NCI-H82 treated with DMSO at 0.1 percent for 48 hours (cell line): ENCODE results near the gene EMILIN1.
"Not testable (repeated sequence)": the region's sequence is repeated elsewhere in the genome, so short reads cannot be mapped to it uniquely, and the experiment has no call there.

Source experiments
- DNase-seq: peaks from one replicate; lab custom pipeline; 2025; ENCODE audit not compliant: unreplicated experiment; lab: John Stamatoyannopoulos, UW

Gene EMILIN1

GRCh38 chr2:27092696-27093429 lies 14.4 kb downstream of the EMILIN1 start:
- no peak for DNase-seq

GRCh38 chr2:27093430-27094352 lies 15.3 kb downstream of the EMILIN1 start:
- DNase-seq = peak; percentile 60

GRCh38 chr2:27094353-27094984 lies 16.1 kb downstream of the EMILIN1 start:
- no peak for DNase-seq

DNA sequence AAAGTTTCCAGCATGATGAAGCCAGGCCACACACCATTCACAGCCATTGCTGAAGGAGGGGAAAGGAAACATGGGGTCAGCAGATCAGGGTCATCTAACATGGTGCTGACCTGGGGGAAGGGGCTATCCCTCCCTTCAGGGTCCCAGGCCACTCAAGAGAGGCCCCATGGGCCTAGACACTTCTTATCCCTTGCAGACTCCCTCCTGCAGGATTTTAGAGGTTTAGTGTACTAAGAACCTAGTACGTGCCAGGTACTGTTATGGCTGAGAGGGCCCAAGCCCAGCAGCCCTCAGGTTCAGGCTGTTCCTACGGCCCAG lies 17.0 kb downstream of the EMILIN1 start:
- DNase-seq = no peak

- DNase-seq = peak; percentile 54
Measured at GRCh38 chr2:27095745-27096651, 17.6 kb downstream of the EMILIN1 start.

- no peak for DNase-seq
Measured at GRCh38 chr2:27096748-27097297, 18.4 kb downstream of the EMILIN1 start.

- DNase-seq = no peak
Measured at GRCh38 chr2:27097341-27097740, 18.9 kb downstream of the EMILIN1 start.

DNA sequence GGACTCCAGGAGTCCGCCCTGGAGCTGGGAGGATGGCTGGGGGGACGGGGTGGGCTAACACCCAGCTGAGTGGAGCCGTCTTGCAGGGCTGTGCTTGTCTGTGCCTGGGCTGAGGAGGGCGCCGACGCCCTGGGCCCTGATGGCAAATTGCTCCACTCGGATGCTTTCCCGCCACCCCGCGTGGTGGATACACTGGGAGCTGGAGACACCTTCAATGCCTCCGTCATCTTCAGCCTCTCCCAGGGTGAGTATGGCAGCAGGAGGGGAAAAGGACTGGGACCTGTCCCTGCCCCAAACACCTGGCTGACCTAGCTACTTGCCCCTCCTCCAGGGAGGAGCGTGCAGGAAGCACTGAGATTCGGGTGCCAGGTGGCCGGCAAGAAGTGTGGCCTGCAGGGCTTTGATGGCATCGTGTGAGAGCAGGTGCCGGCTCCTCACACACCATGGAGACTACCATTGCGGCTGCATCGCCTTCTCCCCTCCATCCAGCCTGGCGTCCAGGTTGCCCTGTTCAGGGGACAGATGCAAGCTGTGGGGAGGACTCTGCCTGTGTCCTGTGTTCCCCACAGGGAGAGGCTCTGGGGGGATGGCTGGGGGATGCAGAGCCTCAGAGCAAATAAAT lies 21.0 kb downstream of the EMILIN1 start:
- no peak for DNase-seq

GRCh38 chr2:27100036-27100435 lies 21.6 kb downstream of the EMILIN1 start:
- DNase-seq = no peak

GRCh38 chr2:27102329-27102728 lies 23.9 kb downstream of the EMILIN1 start:
- no peak for DNase-seq

DNA sequence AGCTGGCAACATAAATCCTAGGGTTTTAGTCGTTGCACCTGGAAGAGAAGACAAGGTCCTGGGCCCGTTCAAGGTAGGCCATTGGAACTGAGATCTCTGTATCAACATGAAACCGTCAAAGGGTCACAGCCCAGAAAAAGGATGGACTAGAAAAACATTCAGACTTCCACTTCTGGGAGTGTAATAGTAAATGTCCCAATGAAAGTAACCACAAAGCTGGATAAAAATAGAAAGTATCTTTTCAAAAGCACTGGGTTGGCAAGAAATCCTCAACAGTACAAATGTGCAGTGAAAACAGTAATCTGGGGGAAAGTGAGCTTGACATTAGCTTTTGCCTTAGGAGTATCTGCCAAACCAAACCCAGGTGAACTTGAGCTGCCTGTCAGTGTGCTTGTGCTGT lies 27.6 kb downstream of the EMILIN1 start:
- no peak for DNase-seq

DNA sequence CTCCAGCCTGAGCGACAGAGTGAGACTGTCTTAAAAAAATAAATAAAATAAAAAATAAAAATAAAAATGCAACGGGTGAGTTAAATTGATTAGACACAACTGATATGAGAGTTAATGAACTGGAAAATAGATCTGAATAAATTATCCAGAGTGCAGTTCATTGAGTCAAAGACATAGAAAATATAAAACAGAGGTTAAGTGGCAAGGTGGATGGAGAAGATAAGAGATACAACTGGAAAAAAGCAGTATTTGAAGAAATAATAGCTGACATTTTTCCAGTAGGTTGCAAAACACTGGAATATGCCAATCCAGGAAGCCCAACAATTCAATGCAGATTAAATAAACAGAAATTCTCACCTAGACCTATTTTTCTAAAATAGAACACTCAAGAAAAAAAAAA lies 29.8 kb downstream of the EMILIN1 start:
- no peak for DNase-seq

- no peak for DNase-seq
Measured at GRCh38 chr2:27109083-27109482, 30.7 kb downstream of the EMILIN1 start.

DNA sequence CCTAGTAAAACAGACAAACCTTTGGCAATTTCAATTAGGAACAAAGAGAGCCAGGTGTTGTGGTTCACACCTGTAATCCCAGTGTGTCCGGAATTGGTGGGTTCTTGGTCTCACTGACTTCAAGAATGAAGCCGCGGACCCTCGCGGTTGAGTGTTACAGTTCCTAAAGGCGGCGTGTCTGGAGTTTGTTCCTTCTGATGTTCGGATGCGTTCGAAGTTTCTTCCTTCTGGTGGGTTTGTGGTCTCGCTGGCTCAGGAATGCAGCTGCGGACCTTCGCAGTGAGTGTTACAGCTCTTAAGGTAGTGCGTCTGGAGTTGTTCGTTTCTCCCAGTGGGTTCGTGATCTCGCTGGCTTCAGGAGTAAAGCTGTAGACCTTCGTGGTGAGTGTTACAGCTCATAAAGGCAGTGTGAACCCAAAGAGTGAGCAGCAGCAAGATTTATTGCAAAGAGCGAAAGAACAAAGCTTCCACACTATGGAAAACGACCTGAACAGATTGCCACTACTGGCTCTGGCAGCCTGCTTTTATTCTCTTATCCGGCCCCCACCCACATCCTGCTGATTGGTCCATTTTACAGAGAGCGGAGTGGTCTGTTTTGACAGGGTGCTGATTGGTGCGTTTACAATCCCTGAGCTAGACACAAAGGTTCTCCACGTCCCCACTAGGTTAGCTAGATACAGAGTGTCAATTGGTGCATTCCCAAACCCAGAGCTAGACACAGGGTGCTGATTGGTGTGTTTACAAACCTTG lies 32.4 kb downstream of the EMILIN1 start:
- not testable (repeated sequence) for DNase-seq

DNA sequence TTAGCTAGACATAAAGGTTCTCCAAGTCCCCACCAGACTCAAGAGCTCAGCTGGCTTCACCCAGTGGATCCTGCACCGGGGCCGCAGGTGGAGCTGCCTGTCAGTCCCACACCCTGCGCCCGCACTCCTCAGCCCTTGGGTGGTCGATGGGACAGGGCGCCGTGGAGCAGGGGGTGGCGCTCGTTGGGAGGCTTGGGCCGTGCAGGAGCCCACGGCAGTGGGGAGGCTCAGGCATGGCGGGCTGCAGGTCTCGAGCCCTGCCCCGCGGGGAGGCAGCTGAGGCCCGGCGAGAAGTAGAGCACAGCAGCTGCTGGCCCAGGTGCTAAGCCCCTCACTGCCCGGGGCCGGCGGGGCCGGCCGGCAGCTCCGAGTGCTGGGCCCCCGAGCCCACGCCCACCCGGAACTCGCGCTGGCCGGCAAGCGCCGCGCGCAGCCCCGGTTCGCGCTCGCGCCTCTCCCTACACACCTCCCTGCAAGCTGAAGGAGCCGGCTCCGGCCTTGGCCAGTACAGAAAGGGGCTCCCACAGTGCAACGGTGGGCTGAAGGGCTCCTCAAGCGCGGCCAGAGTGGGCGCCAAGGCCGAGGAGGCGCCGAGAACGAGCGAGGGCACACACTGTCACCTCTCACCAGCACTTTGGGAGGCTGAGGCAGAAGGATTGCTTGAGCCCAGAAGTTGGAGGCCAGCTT lies 33.1 kb downstream of the EMILIN1 start:
- DNase-seq = not testable (repeated sequence)

GRCh38 chr2:27115519-27115918 lies 37.1 kb downstream of the EMILIN1 start:
- no peak for DNase-seq

GRCh38 chr2:27117995-27118524 lies 39.6 kb downstream of the EMILIN1 start:
- DNase-seq = no peak

- DNase-seq = no peak
Measured at GRCh38 chr2:27118525-27119329, 40.3 kb downstream of the EMILIN1 start, which contains the start of gene CGREF1. Gene CGREF1 (minus strand): TSS chr2:27119128. CDS start chr2:27104366, 14,762 bp downstream.
